ENCODE data around the gene LY6G6F. TPM values are rescaled to one million over a fixed set of nuclear protein-coding genes. Genes with fewer than 3 reads are reported as not detected.
A peak's percentile ranks its signal among the peaks of the same experiment; 100 is the strongest.

The LY6G6F gene
- total RNA-seq, 1 donor from 2014 or later, result not detected

DNA sequence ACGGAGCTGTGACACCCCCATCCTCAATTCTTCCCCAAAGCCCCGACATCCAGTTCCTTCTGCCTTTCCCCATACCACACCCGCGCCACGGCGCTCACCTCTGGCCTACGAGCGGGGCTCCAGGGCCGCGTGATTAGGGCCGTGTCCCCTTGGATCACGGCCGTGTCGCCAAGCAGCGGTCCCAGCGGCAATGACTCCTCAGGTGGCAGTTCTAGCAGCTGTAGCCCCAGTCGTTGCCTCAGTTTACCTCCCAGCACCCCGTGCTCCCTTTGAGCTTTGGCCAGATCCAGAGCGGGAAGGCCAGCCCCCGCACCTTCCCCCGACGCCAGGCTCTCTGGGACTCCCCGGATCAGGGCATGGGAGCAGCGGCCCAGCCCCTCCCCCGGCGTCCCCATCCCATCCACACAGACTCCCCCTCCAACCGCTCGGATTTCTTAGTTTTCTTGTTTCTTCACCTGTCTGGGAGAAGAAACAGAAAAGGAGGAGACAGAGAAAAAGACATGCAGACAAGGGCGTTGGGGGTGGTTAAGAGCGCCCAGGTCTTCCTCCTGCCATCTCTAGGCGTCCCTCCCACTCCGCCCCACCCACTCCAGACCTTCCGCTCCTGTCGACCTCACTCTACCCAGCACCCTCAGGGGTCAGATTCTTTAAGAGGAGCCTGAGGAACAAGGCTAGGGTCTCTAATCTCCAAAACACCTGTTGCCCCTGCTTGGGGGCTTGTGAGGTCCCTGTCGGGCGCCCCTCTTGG, 22.3 kb downstream of the LY6G6F start, which contains the start of gene DDAH2:
Gene DDAH2, minus strand, starts transcription at position 533 of the 748 bp plus-strand sequence. Its CDS starts 138 bp downstream, at position 395.
- TF ChIP-seq CTCF (IDR thresholded peaks at IDR 0.05; ENCODE audit: unreplicated experiment), result peak; percentile 65
- Mint-ChIP-seq H3K4me3 (ENCODE audit: low read depth) (peak within 1 kb of the TSS; percentile 98), H3K27me3 (no peaks in the 10 kb centered on the region), H3K36me3 (ENCODE audit: insufficient read depth) (peaks cover 54% of the 10 kb centered on the region), H3K27ac (peak within 1 kb of the TSS; percentile 96), H3K4me1 (ENCODE audit: low read depth) (peaks cover 19% of the 10 kb centered on the region), H3K9me3 (ENCODE audit: low read depth) (no peaks in the 10 kb centered on the region)
- no peak for DNase-seq (ENCODE audit: low spot score, unreplicated experiment)

DNA sequence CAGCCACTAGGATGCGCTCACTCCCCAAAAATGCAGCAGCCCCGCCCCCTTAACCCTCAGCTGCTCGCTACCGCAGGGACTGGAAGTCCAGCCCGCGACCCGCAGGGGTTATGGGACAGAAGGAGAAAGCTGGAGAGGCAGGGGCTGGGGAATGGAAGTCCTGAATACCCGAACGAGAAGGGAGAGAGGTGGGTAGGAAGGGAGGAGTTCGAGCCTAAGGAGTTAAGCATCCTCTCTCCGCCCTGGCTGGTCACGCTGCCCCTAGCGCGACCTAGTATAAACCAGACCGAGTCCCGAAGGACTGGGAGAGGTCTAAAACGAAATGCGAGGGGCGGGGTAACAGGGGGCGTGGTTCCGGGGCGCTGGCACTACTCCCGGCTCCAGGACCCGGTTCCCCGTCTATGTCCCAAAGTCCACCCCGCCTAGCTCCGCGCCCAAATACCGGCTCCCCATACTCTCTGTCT, 22.9 kb downstream of the LY6G6F start:
- peaks cover 23% of the 10 kb centered on the region for H3K4me1 Mint-ChIP-seq (ENCODE audit: low read depth)
- no peaks in the 10 kb centered on the region for H3K9me3 Mint-ChIP-seq (ENCODE audit: low read depth)
- peak; percentile 75 for DNase-seq (ENCODE audit: low spot score, unreplicated experiment)
- peaks cover 50% of the 10 kb centered on the region for H3K36me3 Mint-ChIP-seq (ENCODE audit: insufficient read depth)
- H3K27me3 Mint-ChIP-seq, result no peaks in the 10 kb centered on the region
- peak overlapping the region; percentile 96 for H3K27ac Mint-ChIP-seq
- H3K4me3 Mint-ChIP-seq (ENCODE audit: low read depth), result peak overlapping the region; percentile 98
- TF ChIP-seq CTCF (IDR thresholded peaks at IDR 0.05; ENCODE audit: unreplicated experiment), result peak; percentile 21

DNA sequence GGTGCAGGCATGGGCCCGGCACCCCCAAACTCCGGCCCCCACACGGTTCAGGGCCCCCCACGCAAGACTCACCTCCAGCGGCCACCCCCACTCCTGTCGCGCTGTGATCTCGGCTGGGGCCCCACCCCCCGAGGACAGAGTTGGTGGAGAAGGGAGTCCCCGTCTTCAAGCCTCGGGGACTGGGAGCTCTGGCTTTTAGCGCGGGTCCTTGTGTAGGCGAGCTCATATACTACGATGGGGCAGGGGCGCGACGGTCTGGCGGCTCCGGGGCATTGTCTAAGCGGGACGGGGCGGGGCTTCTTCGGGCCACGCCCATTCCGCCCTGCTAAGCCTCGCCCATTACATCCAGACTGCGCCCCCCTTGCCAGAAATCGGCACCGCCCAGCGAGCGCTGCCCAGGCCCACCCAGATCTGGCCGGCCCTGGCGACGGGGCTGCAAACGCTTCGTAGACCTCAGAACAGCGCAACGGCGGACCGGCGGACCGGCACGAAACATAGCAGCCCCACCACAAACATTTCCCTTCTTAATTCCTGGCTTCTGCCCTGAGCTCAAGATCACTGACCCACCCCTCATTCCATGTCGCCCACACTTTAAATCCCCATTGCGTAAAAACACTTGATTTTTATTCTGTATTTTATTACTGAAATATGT, 23.4 kb downstream of the LY6G6F start:
- peaks cover 27% of the 10 kb centered on the region for H3K4me1 Mint-ChIP-seq (ENCODE audit: low read depth)
- peak overlapping the region; percentile 96 for H3K27ac Mint-ChIP-seq
- no peaks in the 10 kb centered on the region for H3K27me3 Mint-ChIP-seq
- TF ChIP-seq CTCF (IDR thresholded peaks at IDR 0.05; ENCODE audit: unreplicated experiment), result no peak
- H3K36me3 Mint-ChIP-seq (ENCODE audit: insufficient read depth), result peaks cover 47% of the 10 kb centered on the region
- peak overlapping the region; percentile 98 for H3K4me3 Mint-ChIP-seq (ENCODE audit: low read depth)
- peak; percentile 90 for DNase-seq (ENCODE audit: low spot score, unreplicated experiment)
- H3K9me3 Mint-ChIP-seq (ENCODE audit: low read depth), result no peaks in the 10 kb centered on the region

- peaks cover 44% of the 10 kb centered on the region for H3K36me3 Mint-ChIP-seq (ENCODE audit: insufficient read depth)
- no peak for TF ChIP-seq CTCF (IDR thresholded peaks at IDR 0.05; ENCODE audit: unreplicated experiment)
- DNase-seq (ENCODE audit: low spot score, unreplicated experiment), result no peak
- H3K27me3 Mint-ChIP-seq, result no peaks in the 10 kb centered on the region
- H3K4me1 Mint-ChIP-seq (ENCODE audit: low read depth), result peaks cover 29% of the 10 kb centered on the region
- H3K4me3 Mint-ChIP-seq (ENCODE audit: low read depth), result peak overlapping the region; percentile 98
- no peaks in the 10 kb centered on the region for H3K9me3 Mint-ChIP-seq (ENCODE audit: low read depth)
- peak overlapping the region; percentile 96 for H3K27ac Mint-ChIP-seq
Measured at GRCh38 chr6:31730631-31731086, 24.0 kb downstream of the LY6G6F start.

GRCh38 chr6:31732029-31732428, 25.4 kb downstream of the LY6G6F start:
- H3K4me1 Mint-ChIP-seq (ENCODE audit: low read depth), result peaks cover 39% of the 10 kb centered on the region
- no peaks in the 10 kb centered on the region for H3K9me3 Mint-ChIP-seq (ENCODE audit: low read depth)
- no peak overlapping the region for H3K4me3 Mint-ChIP-seq (ENCODE audit: low read depth)
- peaks cover 33% of the 10 kb centered on the region for H3K36me3 Mint-ChIP-seq (ENCODE audit: insufficient read depth)
- no peaks in the 10 kb centered on the region for H3K27me3 Mint-ChIP-seq
- no peak for DNase-seq (ENCODE audit: low spot score, unreplicated experiment)
- no peak for TF ChIP-seq CTCF (IDR thresholded peaks at IDR 0.05; ENCODE audit: unreplicated experiment)
- no peak overlapping the region for H3K27ac Mint-ChIP-seq
